Activated CD4-positive, alpha-beta T cell treated with anti-CD3 and anti-CD28 coated beads, Interleukin-2, amount 50 U/mL, for 24 hours (primary cell): Measurements from ENCODE around the gene UBXN6.

Experiments used
- DNase-seq, 2 donors: peaks; one replicate each; pipeline ENCODE4 v3.0.0-alpha.2; 2020; ENCODE audit warnings: low read depth in 1 of 2, low spot score in 1 of 2

The UBXN6 gene

GRCh38 chr19:4457654-4458395, at the start of gene UBXN6:
Gene UBXN6 (minus strand): TSS chr19:4457794. CDS start chr19:4457697, 97 bp downstream.
- DNase-seq, result peak; percentile 93 to 96

GRCh38 chr19:4507150-4507452, 49.5 kb upstream of the UBXN6 start:
- DNase-seq, result no peak

- DNase-seq, result no peak
Observed at GRCh38 chr19:4506449-4507149, 49.0 kb upstream of the UBXN6 start.

- no peak for DNase-seq
Observed at GRCh38 chr19:4505570-4506448, 48.2 kb upstream of the UBXN6 start.

DNA sequence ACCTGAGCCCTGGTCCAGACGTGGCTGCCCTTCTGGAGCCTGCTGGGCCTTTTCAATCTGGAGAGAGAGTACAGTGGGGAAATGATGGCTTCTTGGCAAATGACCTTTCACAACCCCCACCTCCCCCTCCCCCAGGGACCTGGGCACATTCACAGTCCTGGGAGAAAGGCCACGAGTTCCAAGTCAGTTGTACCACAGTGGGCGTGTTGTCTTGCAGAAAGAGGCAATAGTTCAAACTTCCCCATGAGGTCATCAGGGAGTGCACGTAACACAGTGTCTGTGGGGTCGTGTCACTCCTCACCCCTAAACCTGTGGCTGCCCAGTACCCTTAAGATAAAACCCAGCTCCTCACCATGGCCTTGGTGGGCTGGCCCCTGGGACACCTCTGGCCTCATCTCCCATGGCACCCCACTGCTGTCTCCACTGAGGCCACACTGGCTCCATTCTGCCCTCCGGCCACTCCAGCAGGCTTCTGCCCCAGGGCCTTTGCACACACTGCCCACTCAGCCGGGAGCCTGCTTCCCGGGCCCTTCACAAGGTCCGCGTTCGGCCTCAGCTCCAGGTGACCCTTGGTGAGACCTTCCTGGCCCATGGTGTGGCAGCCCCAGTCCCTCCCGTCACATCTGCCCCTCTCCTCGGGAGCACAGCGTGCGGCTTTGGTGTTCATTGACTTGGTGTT, 47.4 kb upstream of the UBXN6 start:
- no peak for DNase-seq

DNA sequence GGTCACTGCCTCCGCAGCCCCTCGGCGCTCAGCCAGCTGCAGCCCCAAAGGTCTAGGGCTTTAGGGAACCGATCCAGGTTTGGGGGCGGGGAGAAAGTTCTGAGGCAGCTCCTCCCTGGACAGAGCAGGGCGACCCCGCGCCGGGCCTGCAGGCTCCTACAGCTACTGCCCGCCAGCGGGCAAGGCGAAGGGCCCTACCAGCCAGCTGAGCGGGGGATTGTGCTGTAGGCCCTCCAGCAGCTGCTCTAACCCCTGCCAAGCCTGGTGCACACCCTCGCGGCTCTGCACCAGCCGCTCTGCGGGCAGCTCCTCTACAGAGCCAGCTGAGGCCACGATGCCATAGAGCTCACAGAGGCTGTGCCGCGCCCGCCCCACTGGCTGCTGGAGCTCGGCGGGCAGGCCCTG, 46.7 kb upstream of the UBXN6 start:
- DNase-seq, result no peak

- no peak for DNase-seq
Observed at GRCh38 chr19:4503825-4504170, 46.2 kb upstream of the UBXN6 start.

DNA sequence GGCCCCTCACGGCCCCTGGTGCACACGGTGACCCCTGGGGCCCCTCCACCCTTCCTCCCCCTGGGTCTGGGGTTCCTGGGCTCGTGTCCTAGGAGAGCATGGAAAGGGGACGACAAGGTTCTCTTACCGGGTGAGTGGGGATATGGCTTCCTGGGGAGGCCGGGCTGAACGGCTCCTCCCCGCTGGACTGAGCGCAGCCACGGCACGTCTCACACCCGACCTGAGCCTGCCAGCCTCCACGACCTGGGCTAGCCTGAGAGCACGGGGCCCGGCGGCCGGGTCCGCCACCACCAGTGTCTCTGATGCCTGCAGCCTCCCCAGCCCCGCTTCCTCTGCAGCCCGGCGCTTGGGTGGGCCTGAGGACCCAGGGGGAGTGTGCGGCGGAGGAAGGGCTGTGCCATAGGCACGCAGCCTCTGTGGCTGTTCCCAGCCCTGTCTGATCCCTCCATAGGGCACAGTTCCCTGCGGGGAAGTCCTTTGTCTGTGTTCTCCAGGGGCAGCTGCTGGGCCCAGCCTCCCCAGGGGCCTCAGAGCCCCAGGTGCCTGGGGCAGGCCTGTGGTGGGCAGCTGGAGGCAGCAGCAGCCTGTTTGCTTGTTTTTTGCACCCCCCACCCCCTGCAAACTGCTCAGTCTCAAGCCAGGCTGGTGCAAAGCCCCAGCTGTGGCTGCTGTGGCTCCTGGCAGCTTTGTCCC, 45.7 kb upstream of the UBXN6 start:
- no peak for DNase-seq

DNA sequence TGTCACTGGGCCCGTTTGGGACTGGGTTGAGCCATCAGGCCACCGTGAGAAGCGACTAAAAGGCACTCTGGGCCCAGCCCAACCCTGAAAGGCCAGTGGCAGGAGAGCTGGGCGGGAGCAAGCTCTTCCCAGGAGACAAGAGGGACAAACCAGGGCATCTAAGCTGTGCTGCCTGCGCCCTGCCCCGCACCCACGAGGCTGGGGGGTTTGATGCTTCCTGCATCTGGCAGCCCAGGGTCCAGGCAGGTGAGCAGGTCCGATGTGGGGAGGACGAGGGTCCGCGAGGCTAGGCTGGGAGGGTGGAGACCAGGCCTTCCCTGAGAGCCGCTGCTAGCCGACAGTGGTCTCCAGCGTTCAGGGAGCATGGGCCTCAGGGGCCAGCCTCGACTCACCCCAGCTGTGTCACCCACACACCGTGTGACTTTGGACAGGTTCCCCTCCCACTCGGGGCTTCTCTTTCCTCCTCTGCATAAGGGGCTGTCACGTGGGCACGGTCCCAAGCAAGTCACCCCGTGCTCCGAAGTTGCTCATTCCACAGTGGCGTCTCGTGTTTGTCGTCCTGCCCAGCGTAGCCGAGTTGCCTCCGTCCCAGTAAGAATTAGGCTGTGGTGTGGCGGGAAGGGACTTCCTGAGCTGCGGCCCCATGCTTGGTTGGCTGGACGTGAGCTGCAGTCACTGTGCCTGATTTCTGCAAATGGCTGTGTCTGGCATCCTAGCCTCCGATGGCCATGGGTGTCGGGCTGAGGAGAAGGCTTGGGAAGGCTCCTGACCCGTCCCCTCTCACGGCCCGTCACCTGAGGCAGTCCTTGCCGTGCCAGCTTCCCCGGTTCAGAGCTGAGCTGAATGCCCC, 44.9 kb upstream of the UBXN6 start:
- no peak for DNase-seq

DNA sequence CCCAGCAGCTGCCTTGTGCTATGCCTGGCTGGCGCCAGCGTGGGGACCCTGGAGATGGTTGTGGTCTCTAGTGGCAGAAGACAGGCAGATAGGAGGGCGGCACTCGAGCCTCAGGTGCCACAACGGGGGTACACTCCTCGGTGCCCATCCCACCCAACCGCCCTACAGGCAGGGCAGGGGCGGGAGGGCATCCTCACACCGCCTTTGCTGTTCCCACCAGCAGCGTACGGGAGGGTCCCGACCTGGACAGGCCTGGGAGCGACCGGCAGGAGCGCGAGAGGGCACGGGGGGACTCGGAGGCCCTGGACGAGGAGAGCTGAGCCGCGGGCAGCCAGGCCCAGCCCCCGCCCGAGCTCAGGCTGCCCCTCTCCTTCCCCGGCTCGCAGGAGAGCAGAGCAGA, 44.1 kb upstream of the UBXN6 start:
- no peak for DNase-seq

- no peak for DNase-seq
Observed at GRCh38 chr19:4500841-4501591, 43.4 kb upstream of the UBXN6 start.

DNA sequence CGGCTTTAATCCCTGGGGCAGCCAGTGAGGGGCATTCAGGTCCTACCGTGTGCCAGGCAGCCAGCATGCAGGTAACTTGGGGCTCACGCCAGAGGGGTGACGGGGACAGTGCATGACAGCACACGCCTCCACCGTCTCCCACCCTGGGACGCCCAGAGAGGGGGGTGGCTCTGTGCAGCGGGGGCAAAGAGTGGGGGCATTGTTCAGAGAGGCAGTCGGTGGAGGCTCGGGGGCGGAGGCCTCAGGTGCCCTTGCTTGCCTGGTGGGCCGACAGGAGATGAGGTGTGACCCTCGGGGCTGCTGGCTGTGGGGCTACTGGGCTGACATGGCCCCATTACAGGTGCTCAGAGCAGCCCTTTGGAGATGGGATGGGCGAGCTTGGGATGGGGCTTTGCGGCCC, 42.3 kb upstream of the UBXN6 start:
- no peak for DNase-seq

- no peak for DNase-seq
Observed at GRCh38 chr19:4499318-4499717, 41.7 kb upstream of the UBXN6 start.

- DNase-seq, result no peak
Observed at GRCh38 chr19:4498694-4499093, 41.1 kb upstream of the UBXN6 start.

DNA sequence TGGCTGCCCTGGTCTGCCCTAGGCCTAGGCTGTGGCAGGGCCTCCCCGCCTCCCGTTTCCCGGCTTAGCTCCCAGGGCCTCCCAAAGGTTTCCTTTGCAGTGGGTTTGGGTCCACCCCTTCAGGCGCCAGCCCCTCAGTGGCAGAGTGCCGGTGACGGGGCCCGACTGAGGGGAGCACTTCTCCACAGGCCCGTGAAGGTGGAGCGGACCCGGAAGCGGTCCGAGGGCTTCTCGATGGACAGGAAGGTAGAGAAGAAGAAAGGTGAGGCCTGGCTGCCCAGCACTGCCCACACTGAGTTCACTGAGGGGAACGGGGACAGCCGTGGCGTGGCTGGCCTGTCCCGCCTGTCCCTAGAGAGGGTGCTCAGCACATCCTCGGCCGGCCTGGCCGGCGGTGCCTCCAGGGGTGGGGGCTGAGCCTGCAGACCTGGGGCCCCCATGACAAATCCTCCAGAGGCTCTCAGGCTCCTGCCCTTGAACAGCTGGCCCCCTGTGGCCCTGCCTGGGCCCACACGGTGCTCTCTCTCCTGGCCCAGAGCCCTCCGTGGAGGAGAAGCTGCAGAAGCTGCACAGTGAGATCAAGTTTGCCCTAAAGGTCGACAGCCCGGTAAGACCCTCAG, 40.3 kb upstream of the UBXN6 start:
- no peak for DNase-seq

- no peak for DNase-seq
Observed at GRCh38 chr19:4496304-4496703, 38.7 kb upstream of the UBXN6 start.

DNA sequence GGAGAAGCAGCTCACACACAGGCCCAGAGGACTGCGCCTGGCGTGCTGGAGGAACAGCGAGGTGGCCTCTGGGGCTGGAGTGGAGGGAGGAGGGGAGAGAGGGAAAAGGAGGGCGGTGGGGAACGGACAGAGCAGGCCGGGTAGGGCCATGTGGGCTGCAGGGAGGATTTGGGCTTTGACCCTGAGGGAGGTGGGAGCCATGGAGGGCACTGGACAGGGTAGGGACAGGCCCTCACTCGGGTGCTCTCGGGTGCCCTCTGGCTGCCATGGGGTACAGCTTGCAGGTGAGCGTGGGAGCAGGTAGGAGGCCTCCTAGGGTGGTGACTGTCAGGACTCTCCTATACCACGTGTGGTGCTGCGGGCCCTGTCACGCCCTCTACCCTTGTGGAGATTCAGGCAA, 37.9 kb upstream of the UBXN6 start:
- no peak for DNase-seq

DNA sequence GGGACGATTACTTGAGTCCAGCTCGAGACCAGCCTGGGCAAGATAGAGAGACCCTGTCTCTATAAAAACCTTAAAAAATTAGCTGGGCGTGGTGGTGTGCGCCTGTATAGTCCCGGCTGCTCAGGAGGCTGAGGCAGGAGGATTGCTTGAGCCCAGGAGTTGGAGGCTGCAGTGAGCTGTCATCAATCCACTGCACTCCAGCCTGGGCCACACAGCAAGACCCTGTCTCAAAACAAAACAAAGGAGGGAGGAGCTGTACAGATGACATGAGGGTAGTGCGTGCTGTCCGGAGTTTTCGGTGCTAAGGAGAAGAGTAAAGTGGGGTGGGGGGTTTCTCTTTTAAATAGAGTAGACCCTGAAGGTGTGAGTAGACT, 37.1 kb upstream of the UBXN6 start:
- DNase-seq, result no peak
